GM12865 (cell line): ENCODE data around the gene COMT.
"Not testable (repeated sequence)": the region's sequence is repeated elsewhere in the genome, so short reads cannot be mapped to it uniquely, and the experiment has no call there.

Experiments
- DNase-seq: peaks from one replicate; pipeline ENCODE4 v3.0.0; 2010; ENCODE audit warnings: low read depth
- H3K4me3 ChIP-seq: 2 replicates; pipeline ENCODE4 v1.5.1; 2011; ENCODE audit warnings: mild to moderate bottlenecking, low read depth, low read length, control low read depth
- CTCF ChIP-seq: IDR thresholded peaks from 2 replicates; pipeline ENCODE4 v1.5.1; 2011; ENCODE audit warnings: low read length, control low read depth, low read depth, inconsistent platforms; ENCODE audit not compliant: insufficient read depth; ENCODE audit errors: missing control alignments

COMT gene

GRCh38 chr22:19930551-19931486 lies 10.8 kb upstream of the COMT start:
- no peak for TF ChIP-seq CTCF
- H3K4me3 ChIP-seq = no peak overlapping the region
- DNase-seq = no peak

- TF ChIP-seq CTCF = no peak
- no peak overlapping the region for H3K4me3 ChIP-seq
- no peak for DNase-seq
These were observed 10.1 kb upstream of the COMT start for GRCh38 chr22:19931514-19931913.

GRCh38 chr22:19932367-19933206 lies 9.0 kb upstream of the COMT start:
- DNase-seq = no peak
- TF ChIP-seq CTCF = no peak
- no peak overlapping the region for H3K4me3 ChIP-seq

GRCh38 chr22:19933341-19934241 lies 8.0 kb upstream of the COMT start:
- TF ChIP-seq CTCF = no peak
- no peak overlapping the region for H3K4me3 ChIP-seq
- DNase-seq = no peak

- not testable (repeated sequence) for DNase-seq, H3K4me3 ChIP-seq
These were observed 6.4 kb upstream of the COMT start for GRCh38 chr22:19935123-19935718.

- no peak for TF ChIP-seq CTCF
- DNase-seq = no peak
- H3K4me3 ChIP-seq = no peak overlapping the region
These were observed 5.1 kb upstream of the COMT start for GRCh38 chr22:19936513-19936912.
